ENCODE results near the gene UFL1.
"Not testable (repeated sequence)": the region's sequence is repeated elsewhere in the genome, so short reads cannot be mapped to it uniquely, and the experiment has no call there.

UFL1 gene

GRCh38 chr6:96521644-96522464 is at the start of gene UFL1:
Gene UFL1 (plus strand): TSS chr6:96521806. CDS start chr6:96521874, 68 bp downstream.
- peak; percentile 91 for DNase-seq

- not testable (repeated sequence) for DNase-seq
Measured at GRCh38 chr6:96472291-96472690, 49.3 kb upstream of the UFL1 start.

- DNase-seq: no peak
Measured at GRCh38 chr6:96478695-96479094, 42.9 kb upstream of the UFL1 start.

- DNase-seq: no peak
Measured at GRCh38 chr6:96491926-96492325, 29.7 kb upstream of the UFL1 start.

- no peak for DNase-seq
Measured at GRCh38 chr6:96499781-96500180, 21.8 kb upstream of the UFL1 start.

GRCh38 chr6:96502915-96503314 is 18.7 kb upstream of the UFL1 start:
- no peak for DNase-seq

- DNase-seq: no peak
Measured at GRCh38 chr6:96505363-96505762, 16.2 kb upstream of the UFL1 start.

GRCh38 chr6:96509281-96509680 is 12.3 kb upstream of the UFL1 start:
- DNase-seq: no peak

GRCh38 chr6:96520171-96521115 is 1.2 kb upstream of the UFL1 start:
- no peak for DNase-seq

GRCh38 chr6:96521306-96521643 is 331 bp upstream of the UFL1 start:
- no peak for DNase-seq

- no peak for DNase-seq
Measured at GRCh38 chr6:96522465-96523009, 931 bp downstream of the UFL1 start.

GRCh38 chr6:96528193-96528592 is 6.6 kb downstream of the UFL1 start:
- DNase-seq: no peak

GRCh38 chr6:96532399-96532798 is 10.8 kb downstream of the UFL1 start:
- no peak for DNase-seq

- no peak for DNase-seq
Measured at GRCh38 chr6:96537726-96538125, 16.1 kb downstream of the UFL1 start.

- no peak for DNase-seq
Measured at GRCh38 chr6:96542702-96543101, 21.1 kb downstream of the UFL1 start.

GRCh38 chr6:96545882-96546281 is 24.3 kb downstream of the UFL1 start:
- no peak for DNase-seq

GRCh38 chr6:96547654-96548053 is 26.0 kb downstream of the UFL1 start:
- DNase-seq: no peak

GRCh38 chr6:96554558-96554957 is 33.0 kb downstream of the UFL1 start:
- no peak for DNase-seq

GRCh38 chr6:96559740-96560139 is 38.1 kb downstream of the UFL1 start:
- DNase-seq: not testable (repeated sequence)

GRCh38 chr6:96562886-96563285 is 41.3 kb downstream of the UFL1 start, which contains the start of gene FHL5:
Gene FHL5 (plus strand): TSS chr6:96563128. CDS start chr6:96603614, 40,486 bp downstream.
- no peak for DNase-seq

- DNase-seq: no peak
Measured at GRCh38 chr6:96563853-96564252, 42.2 kb downstream of the UFL1 start.

GRCh38 chr6:96570053-96570452 is 48.4 kb downstream of the UFL1 start:
- DNase-seq: no peak

GRCh38 chr6:96571551-96571950 is 49.9 kb downstream of the UFL1 start:
- DNase-seq: no peak

- no peak for DNase-seq
Measured at GRCh38 chr6:96575359-96575758, 53.8 kb downstream of the UFL1 start.
